B cell (primary cell): ENCODE results near the gene SIAH3. TPM values are rescaled to one million over a fixed set of nuclear protein-coding genes. Genes with fewer than 3 reads are reported as not detected.

Experiments used
- ATAC-seq: fragments of 200-7000 bp; cut with Tn5 transposase; one replicate; pipeline ENCODE4 v1.10.0; 2021; ENCODE audit warnings: low read depth, mild to moderate bottlenecking, moderate number of reproducible peaks, moderate library complexity
- CTCF ChIA-PET: fragments of 350-600 bp; sonication (Branson Sonifier 250); formaldehyde crosslinking; loops from one replicate; lab custom pipeline; 2021; ENCODE audit warnings: antibody characterized with exemption, inconsistent platforms; lab: Charles Lee
- POLR2A ChIA-PET: fragments of 350-600 bp; sonication (Branson Sonifier 250); formaldehyde crosslinking; loops from one replicate; lab custom pipeline; 2021; ENCODE audit warnings: antibody characterized with exemption; lab: Charles Lee
- DNase-seq: peaks from one replicate; pipeline ENCODE4 v3.0.0; 2013
- H2AFZ ChIP-seq: 2 replicates; pipeline ENCODE4 v1.6.1; 2012; ENCODE audit warnings: mild to moderate bottlenecking, low read depth, low read length; ENCODE audit not compliant: insufficient read depth, poor library complexity, severe bottlenecking
- H3K27ac ChIP-seq, 2 donors: 1 replicate in 1 of 2; 2 replicates in 1 of 2; pipeline ENCODE4 v1.5.1; 2012 to 2013; ENCODE audit warnings: low read length in 2 of 2, mild to moderate bottlenecking in 2 of 2, moderate library complexity in 1 of 2
- H3K27me3 ChIP-seq, 4 experiments: fragments of 200-600 bp in 1 of 4; sonication (generic) in 1 of 4; replicated peaks in 1 of 4; 1 replicate in 2 of 4; 2 replicates in 2 of 4; pipeline versions ENCODE4 v1.6.1 to v1.7.0; 2013 to 2016; ENCODE audit warnings: low read length in 3 of 4, mild to moderate bottlenecking in 2 of 4, mixed read lengths in 1 of 4, moderate library complexity in 1 of 4; ENCODE audit not compliant: insufficient read depth in 4 of 4, control insufficient read depth in 3 of 4; ENCODE audit errors: control extremely low read depth in 1 of 4
- H3K36me3 ChIP-seq, 2 experiments: replicated peaks in 1 of 2; 1 replicate in 1 of 2; 2 replicates in 1 of 2; pipeline versions ENCODE4 v1.6.1 to v1.7.1; 2013; ENCODE audit warnings: low read length in 1 of 2; ENCODE audit not compliant: insufficient read depth in 2 of 2, control insufficient read depth in 1 of 2; ENCODE audit errors: control extremely low read depth in 1 of 2, extremely low read depth in 1 of 2
- H3K4me1 ChIP-seq, 2 donors: fragments of 200-600 bp in 1 of 2; sonication (generic) in 1 of 2; 1 replicate in 1 of 2; 2 replicates in 1 of 2; pipeline versions ENCODE4 v1.5.1 to v1.6.1; 2013 to 2017; ENCODE audit warnings: low read length in 2 of 2; ENCODE audit not compliant: control insufficient read depth in 2 of 2, insufficient read depth in 2 of 2
- H3K4me2 ChIP-seq: replicated peaks from 2 replicates; pipeline ENCODE3; 2012; ENCODE audit warnings: mild to moderate bottlenecking, low read depth, low read length; ENCODE audit not compliant: poor library complexity, severe bottlenecking
- H3K4me3 ChIP-seq, 5 experiments: fragments of 200-600 bp in 1 of 5; sonication (generic) in 1 of 5; 1 replicate in 3 of 5; 2 replicates in 2 of 5; pipeline versions ENCODE4 v1.5.1 to v1.7.0; 2011 to 2016; ENCODE audit warnings: low read length in 4 of 5, mild to moderate bottlenecking in 4 of 5, low read depth in 2 of 5, control low read depth in 1 of 5, moderate library complexity in 1 of 5; ENCODE audit not compliant: insufficient read depth in 1 of 5; ENCODE audit errors: control extremely low read depth in 1 of 5, extremely low read depth in 1 of 5
- H3K79me2 ChIP-seq: fragments of 200-600 bp; sonication (generic); one replicate; pipeline ENCODE4 v1.6.0; 2016; ENCODE audit warnings: low read length; ENCODE audit not compliant: control insufficient read depth, insufficient read depth
- H3K9ac ChIP-seq: fragments of 200-600 bp; sonication (generic); 2 replicates; pipeline ENCODE4 v1.6.1; 2017; ENCODE audit warnings: mild to moderate bottlenecking, low read length, moderate library complexity
- H3K9me3 ChIP-seq, 3 donors: one replicate each; pipeline versions ENCODE4 v1.6.1 to v1.7.1; 2013; ENCODE audit warnings: low read length in 2 of 3; ENCODE audit not compliant: control insufficient read depth in 2 of 3, insufficient read depth in 1 of 3; ENCODE audit errors: control extremely low read depth in 1 of 3
- H4K20me1 ChIP-seq: 2 replicates; pipeline ENCODE4 v1.6.0; 2012; ENCODE audit warnings: mild to moderate bottlenecking, low read length; ENCODE audit not compliant: insufficient read depth, control insufficient read depth, poor library complexity, severe bottlenecking
- H3K27ac Mint-ChIP-seq: one replicate; pipeline ENCODE4 v1.8.0; 2021; ENCODE audit warnings: mixed read lengths
- H3K27me3 Mint-ChIP-seq: one replicate; pipeline ENCODE4 v1.8.0; 2021; ENCODE audit warnings: mixed read lengths
- H3K4me1 Mint-ChIP-seq: one replicate; pipeline ENCODE4 v1.8.0; 2021; ENCODE audit warnings: mixed read lengths
- H3K4me3 Mint-ChIP-seq: one replicate; pipeline ENCODE4 v1.8.0; 2021; ENCODE audit warnings: mixed read lengths
- H3K9me3 Mint-ChIP-seq: one replicate; pipeline ENCODE4 v1.8.0; 2022; ENCODE audit warnings: mixed read lengths; ENCODE audit not compliant: insufficient read depth
- CTCF ChIP-seq: fragments of 200-600 bp; IDR thresholded peaks from one replicate; pipeline ENCODE4 v1.8.0; 2022; ENCODE audit warnings: antibody characterized with exemption, mild to moderate bottlenecking
- EZH2 ChIP-seq: IDR thresholded peaks from 2 replicates; pipeline ENCODE4 v1.6.1; 2012; ENCODE audit warnings: borderline replicate concordance, low read depth, mild to moderate bottlenecking, moderate library complexity, low read length; ENCODE audit not compliant: insufficient read depth, poor library complexity, severe bottlenecking
- WGBS: methylation state at CpG from one replicate; pipeline ENCODE4 v1.1.5; 2013; ENCODE audit warnings: missing lambda C conversion rate; ENCODE audit not compliant: insufficient coverage; 5-methylcytosine and 5-hydroxymethylcytosine counted together
- intact Hi-C: fragments of 100-400 bp; cut with micrococcal nuclease; formaldehyde crosslinking; loops from one replicate; pipeline ENCODE4 v1.10.0; 2022
- polyA plus RNA-seq: library from polyadenylated mRNA; depleted of rRNA; stranded (reverse); fragments of >200 nt; gene quantifications from 2 replicates; pipeline ENCODE4 v1.2.3, GENCODE V29; 2012
- total RNA-seq, 2 donors: library from RNA; stranded (reverse); fragments of 120-200 nt in 1 of 2; gene quantifications; 1 replicate in 1 of 2; 2 replicates in 1 of 2; pipeline versions ENCODE4 v1.2.3 to v1.2.4, GENCODE V29; 2013 to 2022

SIAH3 gene
- total and polyA plus RNA-seq, 2 donors (not counting 1 experiment from before 2014, with no cell fraction given): not detected

DNA sequence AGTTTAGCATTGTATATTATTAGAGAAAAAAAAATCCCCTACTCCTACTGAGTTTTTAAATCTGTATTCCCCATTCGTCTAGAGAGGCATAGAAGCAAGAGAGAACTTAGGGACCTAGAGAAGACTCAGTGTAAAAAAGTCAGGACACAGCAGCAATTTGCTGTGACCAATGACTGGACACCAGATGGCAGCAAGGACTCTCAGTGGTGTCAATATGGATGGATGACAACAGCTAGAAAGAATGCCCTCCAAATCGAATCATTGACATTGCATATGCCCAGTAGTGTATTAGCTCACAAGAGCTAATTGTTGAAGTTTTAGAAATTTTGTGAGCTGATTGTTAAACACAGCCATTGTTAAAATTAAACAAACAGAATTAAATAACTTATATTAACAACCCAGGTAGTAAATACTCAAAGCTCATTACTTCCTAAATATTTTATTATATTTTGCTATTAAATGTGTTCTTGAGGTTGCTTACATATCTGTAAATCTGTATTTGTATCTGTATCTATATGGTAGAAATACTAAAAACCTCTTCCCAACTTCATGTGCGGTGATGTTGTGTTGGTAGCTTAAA is 43.9 kb downstream of the SIAH3 start:
- H4K20me1 ChIP-seq: no peaks in the 10 kb centered on the region
- no peak overlapping the region for H3K4me2 ChIP-seq
- no peaks in the 10 kb centered on the region for H3K9me3 ChIP-seq
- H3K27me3 Mint-ChIP-seq: peaks cover 3% of the 10 kb centered on the region
- H3K27ac Mint-ChIP-seq: no peak overlapping the region
- no peak overlapping the region for H3K4me3 ChIP-seq
- no peaks in the 10 kb centered on the region for H3K4me1 ChIP-seq
- WGBS: no CpG with 5 or more reads among the region's 3 CpGs
- H3K27ac ChIP-seq: no peak overlapping the region
- no peak overlapping the region for H2AFZ ChIP-seq
- ChIA-PET CTCF (interaction anchor here (0.6 to 3.1 kb wide), 9 partner anchors 18 to 514 kb away, joined by 3 to 18 read pairs (median 3); no protein-coding TSS in a partner anchor), POLR2A (no interaction called here)
- intact Hi-C loops: loop anchor here (10.0 kb wide), 1 partner anchor 317 kb away; no protein-coding TSS in a partner anchor
- no peak overlapping the region for H3K4me3 Mint-ChIP-seq
- H3K27me3 ChIP-seq: no peaks in the 10 kb centered on the region
- H3K79me2 ChIP-seq: no peaks in the 10 kb centered on the region
- peaks cover 2% of the 10 kb centered on the region for H3K9me3 Mint-ChIP-seq
- H3K4me1 Mint-ChIP-seq: no peaks in the 10 kb centered on the region
- no peak for ATAC-seq
- no peak for TF ChIP-seq CTCF
- TF ChIP-seq EZH2: no peak
- H3K9ac ChIP-seq: no peak overlapping the region
- DNase-seq: peak; percentile 29
- no peaks in the 10 kb centered on the region for H3K36me3 ChIP-seq

DNA sequence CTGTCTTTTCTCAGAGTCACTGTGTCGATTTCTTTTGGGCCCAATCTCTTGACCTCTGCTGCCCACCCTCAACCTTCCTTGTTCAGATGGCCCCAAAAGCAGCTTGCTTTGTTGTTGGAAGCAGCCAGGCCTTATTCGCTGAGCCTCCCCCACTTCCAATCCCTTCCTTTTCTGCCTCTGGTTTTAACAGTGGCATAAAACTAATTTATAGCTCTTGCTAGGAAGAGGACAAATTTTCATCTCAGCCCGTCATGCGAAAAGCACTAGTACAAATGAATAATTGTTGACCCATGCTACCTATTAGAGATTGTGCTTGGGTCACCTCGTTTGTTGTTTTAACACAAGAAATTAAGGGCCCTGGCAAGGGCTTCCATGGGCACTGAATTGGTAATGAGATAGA is 51.1 kb downstream of the SIAH3 start:
- no peaks in the 10 kb centered on the region for H3K36me3 ChIP-seq
- Mint-ChIP-seq H3K27ac (no peak overlapping the region), H3K27me3 (peaks cover 14% of the 10 kb centered on the region), H3K9me3 (peaks cover 2% of the 10 kb centered on the region), H3K4me3 (no peak overlapping the region), H3K4me1 (no peaks in the 10 kb centered on the region)
- H3K79me2 ChIP-seq: no peaks in the 10 kb centered on the region
- H3K27ac ChIP-seq: no peak overlapping the region
- no peak for ATAC-seq
- DNase-seq: no peak
- ChIA-PET POLR2A (no interaction called here), CTCF (no interaction called here)
- 88% methylated on average over 2 of the region's 5 CpGs for WGBS
- H3K4me1 ChIP-seq: no peaks in the 10 kb centered on the region
- no peaks in the 10 kb centered on the region for H3K9me3 ChIP-seq
- no peak overlapping the region for H2AFZ ChIP-seq
- H3K27me3 ChIP-seq: peaks cover 0 to 4% (median 0%) of the 10 kb centered on the region in 4 experiments
- intact Hi-C loops: loop anchor here (10.0 kb wide), 1 partner anchor 324 kb away; no protein-coding TSS in a partner anchor
- H3K4me3 ChIP-seq: no peak overlapping the region
- no peak overlapping the region for H3K9ac ChIP-seq
- H4K20me1 ChIP-seq: no peaks in the 10 kb centered on the region
- TF ChIP-seq CTCF: no peak
- no peak for TF ChIP-seq EZH2
- H3K4me2 ChIP-seq: no peak overlapping the region
